PC-9 (cell line): ENCODE results near the gene BCL11A.

Experiments
- EZH2 ChIP-seq: fragments of 200-600 bp; sonication (generic); IDR thresholded peaks from 2 replicates; pipeline ENCODE4 v1.8.0; 2017; ENCODE audit warnings: antibody characterized with exemption, low read depth
- TF ChIP-seq, protein P1 (sequence below): fragments of 200-600 bp; sonication (generic); conservative IDR thresholded peaks from 2 replicates; pipeline ENCODE4 v1.6.1; 2017; ENCODE audit warnings: mixed run types, antibody characterized with exemption, mild to moderate bottlenecking, moderate library complexity

GRCh38 chr2:60446413-60447267 is 106.8 kb downstream of the BCL11A start:
- TF ChIP-seq, protein P1, sequence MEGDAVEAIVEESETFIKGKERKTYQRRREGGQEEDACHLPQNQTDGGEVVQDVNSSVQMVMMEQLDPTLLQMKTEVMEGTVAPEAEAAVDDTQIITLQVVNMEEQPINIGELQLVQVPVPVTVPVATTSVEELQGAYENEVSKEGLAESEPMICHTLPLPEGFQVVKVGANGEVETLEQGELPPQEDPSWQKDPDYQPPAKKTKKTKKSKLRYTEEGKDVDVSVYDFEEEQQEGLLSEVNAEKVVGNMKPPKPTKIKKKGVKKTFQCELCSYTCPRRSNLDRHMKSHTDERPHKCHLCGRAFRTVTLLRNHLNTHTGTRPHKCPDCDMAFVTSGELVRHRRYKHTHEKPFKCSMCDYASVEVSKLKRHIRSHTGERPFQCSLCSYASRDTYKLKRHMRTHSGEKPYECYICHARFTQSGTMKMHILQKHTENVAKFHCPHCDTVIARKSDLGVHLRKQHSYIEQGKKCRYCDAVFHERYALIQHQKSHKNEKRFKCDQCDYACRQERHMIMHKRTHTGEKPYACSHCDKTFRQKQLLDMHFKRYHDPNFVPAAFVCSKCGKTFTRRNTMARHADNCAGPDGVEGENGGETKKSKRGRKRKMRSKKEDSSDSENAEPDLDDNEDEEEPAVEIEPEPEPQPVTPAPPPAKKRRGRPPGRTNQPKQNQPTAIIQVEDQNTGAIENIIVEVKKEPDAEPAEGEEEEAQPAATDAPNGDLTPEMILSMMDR: no peak
- no peak for TF ChIP-seq EZH2
